Subcutaneous adipose tissue (tissue), 4 donors: ENCODE data around the gene GNGT1. TPM values are rescaled to one million over a fixed set of nuclear protein-coding genes. Genes with fewer than 3 reads are reported as not detected.

ENCODE experiments used
- CTCF ChIP-seq: fragments of 450-650 bp; IDR thresholded peaks from one replicate; pipeline ENCODE4 v1.5.1; 2016; ENCODE audit warnings: low read depth, mild to moderate bottlenecking, control low read depth, antibody characterized with exemption, moderate library complexity
- total RNA-seq, 4 donors: library from RNA; depleted of rRNA; stranded (reverse); fragments of >200 nt; gene quantifications; one replicate each; pipeline ENCODE4 v1.1.0, GENCODE V29; 2016

The GNGT1 gene
- total RNA-seq, 4 donors from 2014 or later, result not detected

- TF ChIP-seq CTCF, result no peak
Observed at GRCh38 chr7:93890041-93890463, 16.3 kb upstream of the GNGT1 start.

- TF ChIP-seq CTCF, result no peak
Observed at GRCh38 chr7:93890464-93891068, 15.8 kb upstream of the GNGT1 start, which contains the start of gene TFPI2. Gene TFPI2 (minus strand): TSS chr7:93890753. CDS start chr7:93890678, 75 bp downstream.

- no peak for TF ChIP-seq CTCF
Observed at GRCh38 chr7:93894426-93894825, 11.9 kb upstream of the GNGT1 start.

GRCh38 chr7:93894966-93895640 is 11.3 kb upstream of the GNGT1 start:
- TF ChIP-seq CTCF, result no peak

- no peak for TF ChIP-seq CTCF
Observed at GRCh38 chr7:93895859-93896600, 10.3 kb upstream of the GNGT1 start.

- TF ChIP-seq CTCF, result no peak
Observed at GRCh38 chr7:93897680-93898079, 8.7 kb upstream of the GNGT1 start.

GRCh38 chr7:93902777-93903423 is 3.5 kb upstream of the GNGT1 start:
- TF ChIP-seq CTCF, result no peak
